HG03064 (cell line): ENCODE results near the gene TRIM4.
"Not testable (repeated sequence)": the region's sequence is repeated elsewhere in the genome, so short reads cannot be mapped to it uniquely, and the experiment has no call there.

Source experiments
- ATAC-seq: cut with Tn5 transposase; IDR thresholded peaks from one replicate; pipeline ENCODE4 v1.9.1; 2021; ENCODE audit warnings: low read depth; ENCODE audit not compliant: unreplicated experiment

TRIM4 gene

GRCh38 chr7:99923200-99923599 lies 3.9 kb upstream of the TRIM4 start:
- no peak for ATAC-seq

GRCh38 chr7:99920149-99920548 lies 819 bp upstream of the TRIM4 start:
- ATAC-seq, result no peak

- ATAC-seq, result no peak
Measured at GRCh38 chr7:99919814-99920112, 433 bp upstream of the TRIM4 start.

GRCh38 chr7:99910976-99911375 lies 8.4 kb downstream of the TRIM4 start:
- no peak for ATAC-seq

GRCh38 chr7:99901581-99901980 lies 17.7 kb downstream of the TRIM4 start:
- ATAC-seq, result no peak

GRCh38 chr7:99899830-99900519 lies 19.4 kb downstream of the TRIM4 start:
- ATAC-seq, result no peak

- no peak for ATAC-seq
Measured at GRCh38 chr7:99898836-99899235, 20.5 kb downstream of the TRIM4 start.

- no peak for ATAC-seq
Measured at GRCh38 chr7:99898023-99898357, 21.3 kb downstream of the TRIM4 start.

- ATAC-seq, result no peak
Measured at GRCh38 chr7:99897322-99898022, 21.9 kb downstream of the TRIM4 start.

- ATAC-seq, result no peak
Measured at GRCh38 chr7:99894738-99895137, 24.6 kb downstream of the TRIM4 start.

GRCh38 chr7:99893280-99893679 lies 26.1 kb downstream of the TRIM4 start:
- no peak for ATAC-seq

- not testable (repeated sequence) for ATAC-seq
Measured at GRCh38 chr7:99890348-99890747, 29.0 kb downstream of the TRIM4 start.

- not testable (repeated sequence) for ATAC-seq
Measured at GRCh38 chr7:99888366-99888765, 31.0 kb downstream of the TRIM4 start.

- no peak for ATAC-seq
Measured at GRCh38 chr7:99881370-99881769, 38.0 kb downstream of the TRIM4 start.

GRCh38 chr7:99876933-99877332 lies 42.4 kb downstream of the TRIM4 start, which contains the start of gene OR2AE1:
Gene OR2AE1 (minus strand): TSS chr7:99877033. CDS start chr7:99877033, 0 bp downstream.
- ATAC-seq, result no peak

- no peak for ATAC-seq
Measured at GRCh38 chr7:99876491-99876890, 42.8 kb downstream of the TRIM4 start.

GRCh38 chr7:99868246-99868645 lies 51.1 kb downstream of the TRIM4 start:
- ATAC-seq, result no peak

GRCh38 chr7:99867477-99867876 lies 51.9 kb downstream of the TRIM4 start:
- not testable (repeated sequence) for ATAC-seq

GRCh38 chr7:99863847-99864440 lies 55.4 kb downstream of the TRIM4 start:
- no peak for ATAC-seq

GRCh38 chr7:99860281-99861127 lies 58.8 kb downstream of the TRIM4 start:
- ATAC-seq, result no peak

- ATAC-seq, result no peak
Measured at GRCh38 chr7:99855236-99855635, 64.1 kb downstream of the TRIM4 start.
